Loucy (cell line): ENCODE data around the gene HELLS.

Source experiments
- EZH2phosphoT487 ChIP-seq: fragments of 200-600 bp; IDR thresholded peaks from 2 replicates; pipeline ENCODE4 v1.6.1; 2018; ENCODE audit warnings: antibody characterized with exemption, mild to moderate bottlenecking, moderate library complexity, borderline replicate concordance
- TF ChIP-seq, protein P1 (sequence below): fragments of 200-600 bp; sonication (generic); conservative IDR thresholded peaks from 2 replicates; pipeline ENCODE4 v1.5.1; 2014; ENCODE audit warnings: mild to moderate bottlenecking, antibody characterized with exemption, low read length

DNA sequence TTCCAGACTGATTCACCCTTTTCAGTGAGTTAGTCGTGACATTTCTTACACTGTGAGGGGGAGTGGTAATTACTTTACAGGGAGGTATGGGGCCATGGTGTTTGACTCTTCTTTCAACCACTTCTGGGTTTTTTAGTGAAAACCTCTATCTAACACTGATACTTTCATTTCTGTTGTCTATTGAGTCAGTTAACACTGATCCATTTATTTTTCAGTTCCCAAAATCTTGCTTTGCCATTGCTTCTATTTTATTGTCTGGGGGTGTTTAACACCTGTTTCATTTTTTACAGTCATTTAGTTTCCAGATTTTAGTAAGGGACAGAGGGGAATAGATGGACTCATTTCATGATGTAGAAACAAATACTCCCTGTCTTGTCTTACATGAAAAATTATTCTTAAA lies 61.5 kb downstream of the HELLS start:
- TF ChIP-seq, protein P1, sequence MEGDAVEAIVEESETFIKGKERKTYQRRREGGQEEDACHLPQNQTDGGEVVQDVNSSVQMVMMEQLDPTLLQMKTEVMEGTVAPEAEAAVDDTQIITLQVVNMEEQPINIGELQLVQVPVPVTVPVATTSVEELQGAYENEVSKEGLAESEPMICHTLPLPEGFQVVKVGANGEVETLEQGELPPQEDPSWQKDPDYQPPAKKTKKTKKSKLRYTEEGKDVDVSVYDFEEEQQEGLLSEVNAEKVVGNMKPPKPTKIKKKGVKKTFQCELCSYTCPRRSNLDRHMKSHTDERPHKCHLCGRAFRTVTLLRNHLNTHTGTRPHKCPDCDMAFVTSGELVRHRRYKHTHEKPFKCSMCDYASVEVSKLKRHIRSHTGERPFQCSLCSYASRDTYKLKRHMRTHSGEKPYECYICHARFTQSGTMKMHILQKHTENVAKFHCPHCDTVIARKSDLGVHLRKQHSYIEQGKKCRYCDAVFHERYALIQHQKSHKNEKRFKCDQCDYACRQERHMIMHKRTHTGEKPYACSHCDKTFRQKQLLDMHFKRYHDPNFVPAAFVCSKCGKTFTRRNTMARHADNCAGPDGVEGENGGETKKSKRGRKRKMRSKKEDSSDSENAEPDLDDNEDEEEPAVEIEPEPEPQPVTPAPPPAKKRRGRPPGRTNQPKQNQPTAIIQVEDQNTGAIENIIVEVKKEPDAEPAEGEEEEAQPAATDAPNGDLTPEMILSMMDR: no peak
- no peak for TF ChIP-seq EZH2phosphoT487
